ENCODE results near the gene PDE11A.

- TF ChIP-seq CTCF (IDR thresholded peaks at IDR 0.05) (no peak), POLR2A (IDR thresholded peaks at IDR 0.05) (no peak)
These were observed 15.3 kb downstream of the PDE11A start for GRCh38 chr2:178057179-178057680.
